Measurements from ENCODE around the gene PTP4A1. TPM values are rescaled to one million over a fixed set of nuclear protein-coding genes. Genes with fewer than 3 reads are reported as not detected.

PTP4A1 gene
- total and polyA plus RNA-seq, 2 experiments from 2014 or later: 24.9 to 133 TPM

GRCh38 chr6:63546697-63547096 is 25.6 kb upstream of the PTP4A1 start:
- 83 to 89% methylated on average over 1 of the region's 1 CpG for WGBS, 2 experiments (ENCODE audit: low coverage in 1 of 2, low lambda C conversion rate in 2 of 2, missing lambda C conversion rate in 2 of 2)
- TF ChIP-seq EZH2 (IDR thresholded peaks at IDR 0.05; ENCODE audit: insufficient read depth, poor library complexity, severe bottlenecking) (no peak), EZH2phosphoT487 (IDR thresholded peaks at IDR 0.05; ENCODE audit: insufficient read depth, low read depth) (no peak)
- H3K36me3 ChIP-seq (ENCODE audit: low read depth): no peaks in the 10 kb centered on the region
- in situ Hi-C loops (cut with MboI): no loop called here
- no peaks in the 10 kb centered on the region for H3K27me3 ChIP-seq (replicated peaks; ENCODE audit: insufficient read depth)
- no peak overlapping the region for H2AFZ ChIP-seq
- H3K79me2 ChIP-seq (ENCODE audit: insufficient read depth): no peaks in the 10 kb centered on the region
- no peak overlapping the region for H3K4me2 ChIP-seq (ENCODE audit: unreplicated experiment)
- no peak for DNase-seq
- no peaks in the 10 kb centered on the region for H4K20me1 ChIP-seq (ENCODE audit: insufficient read depth)
- no peaks in the 10 kb centered on the region for H3K9me2 ChIP-seq (ENCODE audit: insufficient read depth)
- H3K27ac ChIP-seq: no peak overlapping the region
- no peak overlapping the region for H3K9ac ChIP-seq
- no peaks in the 10 kb centered on the region for H3F3A ChIP-seq (ENCODE audit: insufficient read depth)
- H3K9me3 ChIP-seq (ENCODE audit: low read depth): no peaks in the 10 kb centered on the region
- no peak overlapping the region for H3K4me3 ChIP-seq
- no peaks in the 10 kb centered on the region for H3K4me1 ChIP-seq (ENCODE audit: insufficient read depth)

- WGBS, 2 experiments (ENCODE audit: low coverage in 1 of 2, low lambda C conversion rate in 2 of 2, missing lambda C conversion rate in 2 of 2): 46 to 53% methylated on average over 5 of the region's 5 CpGs
- H3K4me1 ChIP-seq (ENCODE audit: insufficient read depth): no peaks in the 10 kb centered on the region
- H3K9ac ChIP-seq: no peak overlapping the region
- H3K27ac ChIP-seq: no peak overlapping the region
- no peaks in the 10 kb centered on the region for H3K9me3 ChIP-seq (ENCODE audit: low read depth)
- no peaks in the 10 kb centered on the region for H3K79me2 ChIP-seq (ENCODE audit: insufficient read depth)
- H3F3A ChIP-seq (ENCODE audit: insufficient read depth): no peaks in the 10 kb centered on the region
- no peaks in the 10 kb centered on the region for H4K20me1 ChIP-seq (ENCODE audit: insufficient read depth)
- no peak overlapping the region for H3K4me3 ChIP-seq
- no peak overlapping the region for H3K4me2 ChIP-seq (ENCODE audit: unreplicated experiment)
- H3K27me3 ChIP-seq (replicated peaks; ENCODE audit: insufficient read depth): no peaks in the 10 kb centered on the region
- no peaks in the 10 kb centered on the region for H3K9me2 ChIP-seq (ENCODE audit: insufficient read depth)
- DNase-seq: no peak
- TF ChIP-seq EZH2 (IDR thresholded peaks at IDR 0.05; ENCODE audit: insufficient read depth, poor library complexity, severe bottlenecking) (no peak), EZH2phosphoT487 (IDR thresholded peaks at IDR 0.05; ENCODE audit: insufficient read depth, low read depth) (no peak)
- in situ Hi-C loops (cut with MboI): no loop called here
- H3K36me3 ChIP-seq (ENCODE audit: low read depth): no peaks in the 10 kb centered on the region
- H2AFZ ChIP-seq: no peak overlapping the region
Observed at GRCh38 chr6:63549076-63549475, 23.2 kb upstream of the PTP4A1 start.

- TF ChIP-seq EZH2 (IDR thresholded peaks at IDR 0.05; ENCODE audit: insufficient read depth, poor library complexity, severe bottlenecking) (no peak), EZH2phosphoT487 (IDR thresholded peaks at IDR 0.05; ENCODE audit: insufficient read depth, low read depth) (no peak)
- H4K20me1 ChIP-seq (ENCODE audit: insufficient read depth): no peaks in the 10 kb centered on the region
- no peak for DNase-seq
- H3K27me3 ChIP-seq (replicated peaks; ENCODE audit: insufficient read depth): no peaks in the 10 kb centered on the region
- no peaks in the 10 kb centered on the region for H3K9me2 ChIP-seq (ENCODE audit: insufficient read depth)
- no peaks in the 10 kb centered on the region for H3K9me3 ChIP-seq (ENCODE audit: low read depth)
- H3K4me1 ChIP-seq (ENCODE audit: insufficient read depth): no peaks in the 10 kb centered on the region
- no peak overlapping the region for H3K27ac ChIP-seq
- in situ Hi-C loops (cut with MboI): no loop called here
- H3F3A ChIP-seq (ENCODE audit: insufficient read depth): no peaks in the 10 kb centered on the region
- WGBS, 2 experiments (ENCODE audit: low coverage in 1 of 2, low lambda C conversion rate in 2 of 2, missing lambda C conversion rate in 2 of 2): 61 to 69% methylated on average over 3 of the region's 3 CpGs
- no peaks in the 10 kb centered on the region for H3K36me3 ChIP-seq (ENCODE audit: low read depth)
- H3K79me2 ChIP-seq (ENCODE audit: insufficient read depth): no peaks in the 10 kb centered on the region
- no peak overlapping the region for H3K4me2 ChIP-seq (ENCODE audit: unreplicated experiment)
- H2AFZ ChIP-seq: no peak overlapping the region
- H3K9ac ChIP-seq: no peak overlapping the region
- H3K4me3 ChIP-seq: no peak overlapping the region
Observed at GRCh38 chr6:63553208-63553607, 19.1 kb upstream of the PTP4A1 start.

DNA sequence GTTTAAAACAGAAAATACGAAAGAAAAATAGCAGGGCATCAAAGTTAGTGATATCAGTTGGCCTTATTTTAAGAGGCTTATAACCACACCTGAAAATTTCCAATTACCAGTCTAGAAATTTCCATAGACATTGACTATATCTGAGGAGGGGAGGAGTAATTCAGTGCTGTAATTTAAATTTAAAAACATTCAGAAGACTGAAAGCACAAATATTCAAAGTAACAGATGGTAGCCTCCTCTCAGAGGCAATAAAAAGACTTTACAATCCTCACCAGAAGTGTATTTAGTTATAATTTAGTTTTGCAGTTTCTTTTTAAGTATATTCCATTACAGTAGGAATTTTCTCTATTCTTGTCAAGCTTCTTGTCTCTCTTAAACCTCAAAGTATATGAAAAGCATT is 18.4 kb upstream of the PTP4A1 start:
- no peak for TF ChIP-seq EZH2phosphoT487 (IDR thresholded peaks at IDR 0.05; ENCODE audit: insufficient read depth, low read depth)
- no peak for TF ChIP-seq EZH2 (IDR thresholded peaks at IDR 0.05; ENCODE audit: insufficient read depth, poor library complexity, severe bottlenecking)
- Histone ChIP-seq H3K36me3 (ENCODE audit: low read depth) (no peaks in the 10 kb centered on the region), H3K9me3 (ENCODE audit: low read depth) (no peaks in the 10 kb centered on the region), H3K4me2 (ENCODE audit: unreplicated experiment) (no peak overlapping the region), H3K4me1 (ENCODE audit: insufficient read depth) (no peaks in the 10 kb centered on the region), H3K79me2 (ENCODE audit: insufficient read depth) (no peaks in the 10 kb centered on the region), H3F3A (ENCODE audit: insufficient read depth) (no peaks in the 10 kb centered on the region), H3K27ac (no peak overlapping the region), H3K9ac (no peak overlapping the region), H3K4me3 (no peak overlapping the region), H3K27me3 (replicated peaks; ENCODE audit: insufficient read depth) (no peaks in the 10 kb centered on the region), H3K9me2 (ENCODE audit: insufficient read depth) (no peaks in the 10 kb centered on the region), H2AFZ (no peak overlapping the region), H4K20me1 (ENCODE audit: insufficient read depth) (no peaks in the 10 kb centered on the region)
- WGBS, 2 experiments (ENCODE audit: low coverage in 1 of 2, low lambda C conversion rate in 2 of 2, missing lambda C conversion rate in 2 of 2): 20 to 37% methylated on average over 1 of the region's 1 CpG
- in situ Hi-C loops (cut with MboI): no loop called here
- no peak for DNase-seq

- 88% methylated on average over 1 of the region's 1 CpG for WGBS, 2 experiments (ENCODE audit: low coverage in 1 of 2, low lambda C conversion rate in 2 of 2, missing lambda C conversion rate in 2 of 2)
- H4K20me1 ChIP-seq (ENCODE audit: insufficient read depth): no peaks in the 10 kb centered on the region
- no peak overlapping the region for H3K27ac ChIP-seq
- in situ Hi-C loops (cut with MboI): no loop called here
- H3K4me2 ChIP-seq (ENCODE audit: unreplicated experiment): no peak overlapping the region
- no peaks in the 10 kb centered on the region for H3K9me3 ChIP-seq (ENCODE audit: low read depth)
- H3K79me2 ChIP-seq (ENCODE audit: insufficient read depth): no peaks in the 10 kb centered on the region
- H3K9me2 ChIP-seq (ENCODE audit: insufficient read depth): no peaks in the 10 kb centered on the region
- TF ChIP-seq EZH2 (IDR thresholded peaks at IDR 0.05; ENCODE audit: insufficient read depth, poor library complexity, severe bottlenecking) (no peak), EZH2phosphoT487 (IDR thresholded peaks at IDR 0.05; ENCODE audit: insufficient read depth, low read depth) (no peak)
- no peaks in the 10 kb centered on the region for H3F3A ChIP-seq (ENCODE audit: insufficient read depth)
- H3K36me3 ChIP-seq (ENCODE audit: low read depth): no peaks in the 10 kb centered on the region
- no peak overlapping the region for H3K4me3 ChIP-seq
- H3K4me1 ChIP-seq (ENCODE audit: insufficient read depth): no peaks in the 10 kb centered on the region
- no peak for DNase-seq
- no peak overlapping the region for H2AFZ ChIP-seq
- H3K9ac ChIP-seq: no peak overlapping the region
- no peaks in the 10 kb centered on the region for H3K27me3 ChIP-seq (replicated peaks; ENCODE audit: insufficient read depth)
Observed at GRCh38 chr6:63554782-63555181, 17.5 kb upstream of the PTP4A1 start.

All from GM23248 (cell line).